Neural crest cell (in vitro differentiated cells): ENCODE measurements around the gene STRIP2. TPM values are rescaled to one million over a fixed set of nuclear protein-coding genes. Genes with fewer than 3 reads are reported as not detected.
A peak's percentile ranks its signal among the peaks of the same experiment; 100 is the strongest.

Experiments used
- DNase-seq: peaks from one replicate; pipeline ENCODE4 v3.0.0; 2021; ENCODE audit warnings: low read depth, mixed read lengths, low spot score
- H3K27ac Mint-ChIP-seq: one replicate; pipeline ENCODE4 v1.8.0; 2021; ENCODE audit warnings: mild to moderate bottlenecking, mixed read lengths; ENCODE audit not compliant: unreplicated experiment
- H3K27me3 Mint-ChIP-seq: 2 replicates; pipeline ENCODE4 v1.8.0; 2021; ENCODE audit warnings: low read depth, mild to moderate bottlenecking, mixed read lengths
- H3K36me3 Mint-ChIP-seq: 2 replicates; pipeline ENCODE4 v1.8.0; 2021; ENCODE audit warnings: low read depth, mild to moderate bottlenecking, mixed read lengths
- H3K4me1 Mint-ChIP-seq: 2 replicates; pipeline ENCODE4 v1.8.0; 2021; ENCODE audit warnings: mixed read lengths
- H3K4me3 Mint-ChIP-seq: one replicate; pipeline ENCODE4 v1.8.0; 2021; ENCODE audit warnings: mild to moderate bottlenecking, mixed read lengths
- H3K9me3 Mint-ChIP-seq: 2 replicates; pipeline ENCODE4 v1.8.0; 2021; ENCODE audit warnings: mixed read lengths
- CTCF ChIP-seq: fragments of 200-600 bp; sonication (generic); conservative IDR thresholded peaks from 2 replicates; pipeline ENCODE4 v1.5.0; 2021; ENCODE audit warnings: antibody characterized with exemption, mild to moderate bottlenecking
- total RNA-seq: library from RNA; stranded (reverse); gene quantifications from 2 replicates; pipeline ENCODE4 v1.2.1, GENCODE V29; 2021

STRIP2 gene
- total RNA-seq, 1 donor from 2014 or later: 11.6 TPM

DNA sequence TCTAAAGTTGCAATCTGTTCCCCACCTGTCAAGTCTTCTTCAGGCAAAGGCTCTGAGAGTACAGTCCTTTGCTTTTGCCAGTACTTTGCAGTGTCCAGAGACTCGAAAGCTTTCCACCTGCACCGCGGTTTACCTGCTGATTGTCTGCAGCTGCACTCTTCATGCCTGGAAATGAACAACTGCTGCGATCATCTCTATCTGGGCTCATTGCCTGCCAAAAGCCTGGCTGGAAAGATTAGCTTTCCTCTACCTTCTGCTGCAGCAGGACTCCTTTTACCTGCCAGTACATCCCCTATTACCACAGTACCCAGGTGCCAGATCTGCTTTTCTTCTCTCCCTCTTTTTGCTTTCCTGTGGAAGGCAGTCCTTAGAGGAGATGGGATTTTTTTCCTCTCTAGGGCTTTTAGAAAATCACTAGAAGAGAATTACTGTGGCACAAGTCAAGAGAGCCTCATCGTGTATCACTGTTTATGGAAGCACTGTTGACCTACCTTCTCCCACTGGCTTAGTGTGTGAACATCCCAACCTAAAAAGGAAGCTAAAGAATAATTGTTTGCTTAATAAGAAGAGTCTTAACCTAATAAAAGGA, 2.2 kb downstream of the STRIP2 start:
- Mint-ChIP-seq H3K4me3 (peak overlapping the region; percentile 72), H3K36me3 (peaks cover 4% of the 10 kb centered on the region), H3K9me3 (no peaks in the 10 kb centered on the region), H3K4me1 (peaks cover 29% of the 10 kb centered on the region), H3K27ac (no peak overlapping the region), H3K27me3 (peaks cover 24% of the 10 kb centered on the region)
- no peak for TF ChIP-seq CTCF
- no peak for DNase-seq

DNA sequence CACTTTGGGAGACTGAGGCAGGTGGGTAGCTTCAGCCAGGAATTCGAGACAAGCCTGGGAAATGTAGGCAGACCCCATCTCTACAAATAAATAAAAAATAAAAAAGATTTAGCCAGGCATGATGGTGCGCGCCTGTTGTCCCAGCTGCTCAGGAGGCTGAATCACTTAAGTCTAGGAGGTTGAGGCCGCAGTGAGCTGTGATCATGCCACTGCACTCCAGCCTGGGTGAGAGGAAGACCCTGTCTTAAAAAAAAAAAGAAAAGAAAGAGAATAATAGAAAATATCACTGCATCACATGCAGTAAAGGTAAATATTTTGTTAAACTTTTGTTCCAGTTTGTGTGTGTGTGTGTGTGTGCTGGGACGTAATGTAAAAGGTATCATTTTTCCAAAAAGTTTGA, 3.0 kb downstream of the STRIP2 start:
- Mint-ChIP-seq H3K27me3 (peaks cover 24% of the 10 kb centered on the region), H3K4me1 (peaks cover 29% of the 10 kb centered on the region), H3K9me3 (no peaks in the 10 kb centered on the region), H3K4me3 (no peak overlapping the region), H3K36me3 (peaks cover 4% of the 10 kb centered on the region), H3K27ac (no peak overlapping the region)
- no peak for DNase-seq
- TF ChIP-seq CTCF: no peak

DNA sequence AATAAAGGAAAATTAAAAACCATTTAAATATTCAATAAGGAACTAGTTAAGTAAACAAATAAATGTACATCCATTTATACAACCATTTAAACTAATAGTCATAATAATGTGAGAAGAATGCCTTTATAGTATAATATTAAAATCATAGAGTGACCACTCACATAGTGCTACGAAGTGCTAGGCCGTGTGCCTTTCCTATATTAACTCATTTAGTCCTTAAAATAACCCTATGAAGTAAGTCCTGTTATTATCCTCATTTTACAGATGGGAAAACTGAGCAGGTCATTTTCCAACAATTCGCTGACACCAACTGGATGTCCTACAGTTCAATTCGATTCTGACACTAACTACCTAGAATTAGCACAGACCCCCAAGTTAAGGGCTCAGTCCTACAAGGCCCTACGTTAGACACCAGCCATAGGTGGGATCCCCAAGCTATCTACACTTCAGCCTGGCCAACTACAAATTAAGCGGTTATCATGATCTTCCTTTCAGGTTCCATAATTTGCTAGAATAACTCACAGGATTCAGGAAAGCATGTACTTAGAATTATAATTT, 4.1 kb downstream of the STRIP2 start:
- Mint-ChIP-seq H3K9me3 (no peaks in the 10 kb centered on the region), H3K4me1 (peaks cover 22% of the 10 kb centered on the region), H3K36me3 (peaks cover 4% of the 10 kb centered on the region), H3K4me3 (no peak overlapping the region), H3K27me3 (peaks cover 16% of the 10 kb centered on the region), H3K27ac (no peak overlapping the region)
- no peak for DNase-seq
- no peak for TF ChIP-seq CTCF

- H3K4me3 Mint-ChIP-seq: no peak overlapping the region
- H3K4me1 Mint-ChIP-seq: peaks cover 16% of the 10 kb centered on the region
Measured at GRCh38 chr7:129438839-129439651, 4.8 kb downstream of the STRIP2 start.

More at GRCh38 chr7:129438839-129439651, 4.8 kb downstream of the STRIP2 start:
- H3K27ac Mint-ChIP-seq: no peak overlapping the region
- no peak for DNase-seq
- no peaks in the 10 kb centered on the region for H3K9me3 Mint-ChIP-seq
- TF ChIP-seq CTCF: no peak
- peaks cover 9% of the 10 kb centered on the region for H3K27me3 Mint-ChIP-seq
- H3K36me3 Mint-ChIP-seq: peaks cover 4% of the 10 kb centered on the region
